Lower lobe of right lung (tissue), 2 donors: ENCODE results near the gene EFCC1. TPM values are rescaled to one million over a fixed set of nuclear protein-coding genes. Genes with fewer than 3 reads are reported as not detected.

Experiments used
- ATAC-seq, 2 donors: fragments of 200-7000 bp; cut with Tn5 transposase; one replicate each; pipeline ENCODE4 v1.9.1; 2020 to 2022; ENCODE audit warnings: mild to moderate bottlenecking in 2 of 2, moderate library complexity in 2 of 2
- DNase-seq: peaks from one replicate; pipeline ENCODE4 v3.0.0-alpha.2; 2020
- H3K27ac ChIP-seq: fragments of 200-600 bp; one replicate; pipeline ENCODE4 v1.8.0; 2022
- H3K27me3 ChIP-seq: fragments of 200-600 bp; one replicate; pipeline ENCODE4 v1.8.0; 2022; ENCODE audit warnings: low read depth
- H3K36me3 ChIP-seq: fragments of 200-600 bp; one replicate; pipeline ENCODE4 v1.8.0; 2022; ENCODE audit warnings: mild to moderate bottlenecking
- H3K4me1 ChIP-seq: fragments of 200-600 bp; one replicate; pipeline ENCODE4 v1.8.0; 2022
- H3K4me3 ChIP-seq: fragments of 200-600 bp; one replicate; pipeline ENCODE4 v1.8.0; 2022; ENCODE audit warnings: mild to moderate bottlenecking
- H3K9me3 ChIP-seq: fragments of 200-600 bp; one replicate; pipeline ENCODE4 v1.8.0; 2022
- CTCF ChIP-seq: fragments of 200-600 bp; IDR thresholded peaks from one replicate; pipeline ENCODE4 v1.8.0; 2022; ENCODE audit warnings: antibody characterized with exemption, mild to moderate bottlenecking
- intact Hi-C: fragments of 100-400 bp; cut with DNase I; formaldehyde crosslinking; loops from one replicate; pipeline ENCODE4 v1.11.0; 2022
- total RNA-seq: library from RNA; stranded (reverse); fragmentation: NEBNext Ultra II Directional; extraction: Animal tissue kit (Norgen Biotek cat#: 25700); gene quantifications from one replicate; pipeline ENCODE4 v1.2.1, GENCODE V29; 2021
- donor health status: DM: no; HTN: yes; CAD: no; lungs with severe emphysema.

The EFCC1 gene
- total RNA-seq, 1 donor from 2014 or later = 12.1 TPM

- Histone ChIP-seq H3K4me3 (no peak overlapping the region), H3K4me1 (peaks cover 80% of the 10 kb centered on the region), H3K27ac (peak overlapping the region; percentile 68), H3K36me3 (no peaks in the 10 kb centered on the region), H3K9me3 (no peaks in the 10 kb centered on the region), H3K27me3 (no peaks in the 10 kb centered on the region)
- ATAC-seq = no peak
- no peak for DNase-seq
- intact Hi-C loops = no loop called here
- no peak for TF ChIP-seq CTCF
Measured at GRCh38 chr3:129020691-129021090, 19.6 kb downstream of the EFCC1 start.

GRCh38 chr3:129021140-129021551 lies 20.0 kb downstream of the EFCC1 start:
- ATAC-seq = no peak
- Histone ChIP-seq H3K27ac (peak overlapping the region; percentile 68), H3K27me3 (no peaks in the 10 kb centered on the region), H3K4me3 (no peak overlapping the region), H3K4me1 (peaks cover 80% of the 10 kb centered on the region), H3K9me3 (no peaks in the 10 kb centered on the region), H3K36me3 (no peaks in the 10 kb centered on the region)
- intact Hi-C loops = no loop called here
- no peak for TF ChIP-seq CTCF
- no peak for DNase-seq

DNA sequence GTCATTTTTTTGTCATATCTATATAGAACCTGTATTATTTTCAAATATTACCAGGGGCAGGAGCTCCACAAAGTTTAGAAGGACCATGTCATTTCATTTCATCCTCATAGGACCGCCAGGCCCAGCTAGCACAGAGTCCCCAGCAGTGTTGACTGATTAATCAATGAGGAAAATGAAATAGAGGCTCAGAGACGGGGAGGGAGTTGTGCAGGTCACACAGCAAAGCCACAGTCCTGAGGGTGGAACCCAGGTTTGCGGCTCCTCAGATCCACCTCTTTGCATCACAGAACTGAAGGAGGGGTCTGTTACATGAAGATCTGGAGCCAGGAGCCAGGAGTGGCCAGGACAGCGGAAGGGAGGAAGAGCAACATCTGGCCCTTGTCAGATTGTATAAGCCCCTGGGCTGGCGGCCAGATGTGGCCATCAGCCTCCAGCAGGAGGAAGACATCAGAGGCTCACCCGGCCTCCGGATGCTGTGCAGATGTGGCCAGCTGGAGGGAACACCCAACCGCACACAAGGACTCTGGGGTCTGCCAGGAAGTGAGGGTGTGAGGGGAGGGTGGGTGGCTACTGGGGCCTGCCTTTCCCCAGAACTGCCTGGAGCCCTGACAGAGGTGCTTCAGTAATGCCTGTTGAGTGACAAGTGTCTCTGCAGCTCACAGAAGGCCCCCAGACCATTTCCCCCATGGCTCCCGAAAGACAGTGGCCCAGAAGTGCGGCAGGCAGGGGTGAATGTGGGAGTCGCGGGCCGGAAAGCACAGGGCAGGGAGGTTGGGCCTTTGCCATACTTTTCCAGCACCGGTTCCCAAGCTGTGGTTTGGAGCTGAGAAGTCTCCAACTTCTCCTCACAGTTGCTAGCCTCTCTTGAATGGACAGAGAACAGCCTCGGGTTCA lies 21.3 kb downstream of the EFCC1 start:
- Histone ChIP-seq H3K27me3 (no peaks in the 10 kb centered on the region), H3K9me3 (no peaks in the 10 kb centered on the region), H3K36me3 (no peaks in the 10 kb centered on the region), H3K27ac (peak overlapping the region; percentile 68), H3K4me1 (peaks cover 80% of the 10 kb centered on the region), H3K4me3 (no peak overlapping the region)
- DNase-seq (peak; percentile 74), ATAC-seq (peak; percentile 35 to 56)
- no peak for TF ChIP-seq CTCF
- intact Hi-C loops = no loop called here

DNA sequence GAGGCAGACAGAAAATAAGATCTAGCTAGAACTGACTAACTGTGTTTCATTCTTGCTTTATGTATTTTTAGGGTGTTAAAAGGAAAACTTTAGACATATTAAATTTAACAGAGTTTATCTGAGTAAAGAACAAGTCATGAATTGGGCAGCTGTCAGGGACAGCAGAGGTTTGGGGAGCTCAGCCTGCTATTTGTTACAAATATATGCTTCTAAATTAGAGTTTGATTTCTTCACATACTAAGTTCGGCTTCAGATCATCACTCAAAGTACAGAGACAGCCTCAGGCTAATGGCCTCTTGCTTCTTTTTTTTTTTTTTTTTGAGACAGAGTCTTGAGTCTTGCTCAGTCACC lies 21.9 kb downstream of the EFCC1 start:
- TF ChIP-seq CTCF = no peak
- Histone ChIP-seq H3K4me3 (no peak overlapping the region), H3K27ac (peak overlapping the region; percentile 68), H3K9me3 (no peaks in the 10 kb centered on the region), H3K36me3 (no peaks in the 10 kb centered on the region), H3K27me3 (no peaks in the 10 kb centered on the region), H3K4me1 (peaks cover 78% of the 10 kb centered on the region)
- no peak for ATAC-seq
- intact Hi-C loops = no loop called here
- no peak for DNase-seq

DNA sequence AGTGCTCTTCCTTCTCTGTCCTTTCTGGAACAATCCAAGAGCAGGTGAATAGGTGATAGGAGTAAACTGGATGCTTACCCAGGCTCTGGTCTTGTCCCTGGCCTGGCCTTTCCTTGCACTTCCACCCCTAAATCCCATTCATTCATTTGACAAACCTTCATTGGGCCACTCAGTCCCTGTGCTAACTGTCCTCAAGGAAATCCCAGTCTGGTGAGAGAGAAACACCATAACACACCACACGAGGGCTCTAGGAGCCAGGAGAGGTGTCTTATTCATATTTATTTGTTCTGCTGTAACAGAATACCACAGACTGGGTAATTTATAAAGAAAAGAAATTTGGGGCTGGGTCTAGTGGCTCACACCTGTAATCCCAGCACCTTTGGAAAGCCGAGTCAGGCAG lies 22.8 kb downstream of the EFCC1 start:
- Histone ChIP-seq H3K36me3 (no peaks in the 10 kb centered on the region), H3K4me3 (no peak overlapping the region), H3K27me3 (no peaks in the 10 kb centered on the region), H3K27ac (peak overlapping the region; percentile 68), H3K4me1 (peaks cover 69% of the 10 kb centered on the region), H3K9me3 (no peaks in the 10 kb centered on the region)
- ATAC-seq (no peak), DNase-seq (no peak)
- intact Hi-C loops = no loop called here
- TF ChIP-seq CTCF = no peak
